DOHH2 (cell line): Measurements from ENCODE around the gene ELOVL7.

Source experiments
- H3F3A ChIP-seq: fragments of 200-600 bp; sonication (generic), shearing (Covaris generic); 2 replicates; pipeline ENCODE4 v1.6.0; 2016; ENCODE audit warnings: antibody characterized with exemption, mild to moderate bottlenecking; ENCODE audit not compliant: control insufficient read depth, insufficient read depth
- H3K27ac ChIP-seq: fragments of 200-600 bp; sonication (generic); 2 replicates; pipeline ENCODE4 v1.5.1; 2014; ENCODE audit warnings: low read depth, mild to moderate bottlenecking, low read length, moderate library complexity
- H3K27me3 ChIP-seq: fragments of 200-600 bp; sonication (generic); 2 replicates; pipeline ENCODE4 v1.6.1; 2014; ENCODE audit warnings: mild to moderate bottlenecking, low read length, mixed read lengths; ENCODE audit not compliant: control insufficient read depth
- H3K36me3 ChIP-seq: fragments of 200-600 bp; sonication (generic); 2 replicates; pipeline ENCODE4 v1.6.1; 2014; ENCODE audit warnings: mild to moderate bottlenecking, low read length, moderate library complexity, mixed read lengths; ENCODE audit not compliant: control insufficient read depth
- H3K4me1 ChIP-seq: fragments of 200-600 bp; sonication (generic); 2 replicates; pipeline ENCODE4 v1.6.1; 2014; ENCODE audit warnings: mild to moderate bottlenecking, low read length, mixed read lengths; ENCODE audit not compliant: control insufficient read depth
- H3K4me2 ChIP-seq: fragments of 200-600 bp; sonication (generic); 2 replicates; pipeline ENCODE4 v1.6.0; 2014; ENCODE audit warnings: mild to moderate bottlenecking, low read length, moderate library complexity
- H3K4me3 ChIP-seq: fragments of 200-600 bp; sonication (generic); 2 replicates; pipeline ENCODE4 v1.5.1; 2014; ENCODE audit warnings: mild to moderate bottlenecking, low read length, mixed read lengths
- H3K79me2 ChIP-seq: fragments of 200-600 bp; sonication (generic); 2 replicates; pipeline ENCODE4 v1.6.1; 2014; ENCODE audit warnings: mild to moderate bottlenecking, low read length, mixed read lengths; ENCODE audit not compliant: control insufficient read depth
- H3K9me2 ChIP-seq: fragments of 200-600 bp; sonication (generic); replicated peaks from 2 replicates; pipeline ENCODE4 v1.6.1; 2014; ENCODE audit warnings: mild to moderate bottlenecking, low read length, mixed read lengths; ENCODE audit not compliant: control insufficient read depth
- H3K9me3 ChIP-seq: fragments of 200-600 bp; sonication (generic); 2 replicates; pipeline ENCODE4 v1.6.1; 2014; ENCODE audit warnings: antibody characterized with exemption, low read length, mixed read lengths; ENCODE audit not compliant: control insufficient read depth, insufficient read depth
- H4K20me1 ChIP-seq: fragments of 200-600 bp; sonication (generic); 2 replicates; pipeline ENCODE4 v1.6.0; 2014; ENCODE audit warnings: low read depth, mild to moderate bottlenecking, antibody characterized with exemption, low read length, moderate library complexity; ENCODE audit not compliant: control insufficient read depth, insufficient read depth
- CTCF ChIP-seq: fragments of 200-600 bp; sonication (generic); IDR thresholded peaks from one replicate; pipeline ENCODE4 v1.5.1; 2014; ENCODE audit warnings: antibody characterized with exemption, mild to moderate bottlenecking, low read depth, low read length; ENCODE audit not compliant: poor library complexity, severe bottlenecking
- EZH2phosphoT487 ChIP-seq: fragments of 200-600 bp; sonication (generic); IDR thresholded peaks from 2 replicates; pipeline ENCODE4 v1.6.1; 2017; ENCODE audit warnings: borderline replicate concordance, mild to moderate bottlenecking, antibody characterized with exemption, low read length, moderate library complexity, mixed read lengths

The ELOVL7 gene

GRCh38 chr5:60843936-60844905, at the start of gene ELOVL7:
TSS of gene ELOVL7 (minus strand) at chr5:60844269. CDS start at chr5:60787397, 56,872 bp downstream.
- H3K27me3 ChIP-seq: peaks cover 32% of the 10 kb centered on the region
- H3K4me3 ChIP-seq: peak within 1 kb of the TSS; percentile 68
- peaks cover 4% of the 10 kb centered on the region for H3K4me1 ChIP-seq
- H3K79me2 ChIP-seq: no peaks in the 10 kb centered on the region
- TF ChIP-seq EZH2phosphoT487: no peak; the same call in 1 of the 2 replicates
- no peak for TF ChIP-seq CTCF
- no peaks in the 10 kb centered on the region for H3K9me3 ChIP-seq
- H3K27ac ChIP-seq: no peak within 1 kb of the TSS
- H3K36me3 ChIP-seq: no peaks in the 10 kb centered on the region
- no peaks in the 10 kb centered on the region for H3K9me2 ChIP-seq
- H3K4me2 ChIP-seq: peak within 1 kb of the TSS; percentile 62
- H3F3A ChIP-seq: no peaks in the 10 kb centered on the region
- no peaks in the 10 kb centered on the region for H4K20me1 ChIP-seq

GRCh38 chr5:60893521-60893920, 49.5 kb upstream of the ELOVL7 start:
- H3K27me3 ChIP-seq: no peaks in the 10 kb centered on the region
- no peaks in the 10 kb centered on the region for H3K9me2 ChIP-seq
- H3K27ac ChIP-seq: no peak overlapping the region
- no peaks in the 10 kb centered on the region for H3K79me2 ChIP-seq
- TF ChIP-seq CTCF (no peak), EZH2phosphoT487 (no peak)
- no peak overlapping the region for H3K4me3 ChIP-seq
- H3F3A ChIP-seq: no peaks in the 10 kb centered on the region
- H4K20me1 ChIP-seq: no peaks in the 10 kb centered on the region
- H3K9me3 ChIP-seq: no peaks in the 10 kb centered on the region
- H3K36me3 ChIP-seq: no peaks in the 10 kb centered on the region
- H3K4me1 ChIP-seq: no peaks in the 10 kb centered on the region
- no peak overlapping the region for H3K4me2 ChIP-seq

GRCh38 chr5:60891667-60892066, 47.6 kb upstream of the ELOVL7 start:
- TF ChIP-seq EZH2phosphoT487 (no peak), CTCF (no peak)
- Histone ChIP-seq H3K27ac (no peak overlapping the region), H3K79me2 (no peaks in the 10 kb centered on the region), H3K36me3 (no peaks in the 10 kb centered on the region), H3K4me2 (no peak overlapping the region), H3K27me3 (no peaks in the 10 kb centered on the region), H3K4me1 (no peaks in the 10 kb centered on the region), H4K20me1 (no peaks in the 10 kb centered on the region), H3K9me3 (no peaks in the 10 kb centered on the region), H3F3A (no peaks in the 10 kb centered on the region), H3K4me3 (no peak overlapping the region), H3K9me2 (no peaks in the 10 kb centered on the region)
